Measurements from ENCODE around the gene RAB14. TPM values are rescaled to one million over a fixed set of nuclear protein-coding genes. Genes with fewer than 3 reads are reported as not detected.

Gene RAB14
- total RNA-seq, 1 donor = 36.3 TPM

- no peak overlapping the region for H3K4me3 ChIP-seq (ENCODE audit: low read depth, low read length)
- TF ChIP-seq CTCF (IDR thresholded peaks at IDR 0.05; ENCODE audit: insufficient read depth, low read depth, low read length) = no peak
- DNase-seq (ENCODE audit: low read depth) = no peak
Measured at GRCh38 chr9:121194730-121195129, 6.9 kb downstream of the RAB14 start.

GRCh38 chr9:121192959-121193640 is 8.6 kb downstream of the RAB14 start:
- no peak overlapping the region for H3K4me3 ChIP-seq (ENCODE audit: low read depth, low read length)
- DNase-seq (ENCODE audit: low read depth) = no peak
- TF ChIP-seq CTCF (IDR thresholded peaks at IDR 0.05; ENCODE audit: insufficient read depth, low read depth, low read length) = no peak

- no peak for DNase-seq (ENCODE audit: low read depth)
- H3K4me3 ChIP-seq (ENCODE audit: low read depth, low read length) = no peak overlapping the region
- TF ChIP-seq CTCF (IDR thresholded peaks at IDR 0.05; ENCODE audit: insufficient read depth, low read depth, low read length) = no peak
Measured at GRCh38 chr9:121192518-121192917, 9.2 kb downstream of the RAB14 start.

- H3K4me3 ChIP-seq (ENCODE audit: low read depth, low read length) = no peak overlapping the region
- no peak for DNase-seq (ENCODE audit: low read depth)
- TF ChIP-seq CTCF (IDR thresholded peaks at IDR 0.05; ENCODE audit: insufficient read depth, low read depth, low read length) = no peak
Measured at GRCh38 chr9:121191235-121191634, 10.4 kb downstream of the RAB14 start.

- no peak for DNase-seq (ENCODE audit: low read depth)
- no peak overlapping the region for H3K4me3 ChIP-seq (ENCODE audit: low read depth, low read length)
- TF ChIP-seq CTCF (IDR thresholded peaks at IDR 0.05; ENCODE audit: insufficient read depth, low read depth, low read length) = no peak
Measured at GRCh38 chr9:121189660-121190059, 12.0 kb downstream of the RAB14 start.

GRCh38 chr9:121189006-121189405 is 12.7 kb downstream of the RAB14 start:
- TF ChIP-seq CTCF (IDR thresholded peaks at IDR 0.05; ENCODE audit: insufficient read depth, low read depth, low read length) = no peak
- DNase-seq (ENCODE audit: low read depth) = no peak
- H3K4me3 ChIP-seq (ENCODE audit: low read depth, low read length) = no peak overlapping the region
